ENCODE results near the gene MAN1A1. TPM values are rescaled to one million over a fixed set of nuclear protein-coding genes. Genes with fewer than 3 reads are reported as not detected.

MAN1A1 gene
- total RNA-seq, 1 experiment from 2014 or later = not detected

GRCh38 chr6:119255492-119255891 lies 94.1 kb downstream of the MAN1A1 start:
- in situ Hi-C loops (cut with HindIII; ENCODE audit: low sequenced_read_pairs) = no loop called here
- no peak for DNase-seq (ENCODE audit: low spot score)

DNA sequence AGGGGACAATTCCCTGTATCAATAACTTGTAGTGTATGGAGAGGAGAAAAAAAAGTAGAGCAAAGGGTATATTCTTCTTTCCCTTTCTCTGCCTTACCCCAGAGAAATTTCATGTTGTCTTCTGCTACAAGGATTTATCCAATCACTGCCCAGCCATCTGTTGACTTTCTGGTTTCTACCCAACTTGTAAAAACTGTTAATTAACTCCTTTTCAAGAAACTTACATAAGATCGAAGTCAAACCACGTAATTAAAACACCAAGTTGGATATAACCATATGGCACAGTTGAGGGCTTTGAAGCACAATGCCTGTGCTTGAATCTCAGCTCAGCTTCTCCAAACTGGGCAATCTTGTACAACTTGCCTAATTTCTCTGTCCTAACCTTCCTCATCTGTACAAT lies 99.5 kb downstream of the MAN1A1 start:
- in situ Hi-C loops (cut with HindIII; ENCODE audit: low sequenced_read_pairs) = no loop called here
- no peak for DNase-seq (ENCODE audit: low spot score)

DNA sequence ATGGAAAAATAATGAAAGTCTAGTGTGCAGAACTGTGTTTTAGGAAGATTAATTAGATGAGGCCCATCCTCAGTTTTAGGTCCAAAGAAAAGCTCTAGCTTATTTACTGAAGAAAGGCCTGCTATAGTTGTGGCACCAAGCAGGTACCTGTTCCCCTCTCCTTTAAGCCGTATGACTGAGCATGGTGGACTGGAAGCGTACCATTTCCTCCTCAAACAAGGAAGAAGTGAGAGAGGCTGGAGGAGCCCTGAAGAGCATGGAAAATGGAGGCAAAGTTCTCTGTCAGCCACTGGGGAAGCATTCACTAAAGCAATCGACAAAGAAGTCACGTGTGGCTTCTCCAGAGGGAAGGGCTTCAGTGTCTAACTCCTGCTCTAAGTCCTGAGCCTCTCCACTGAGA lies 100.2 kb downstream of the MAN1A1 start:
- in situ Hi-C loops (cut with HindIII; ENCODE audit: low sequenced_read_pairs) = no loop called here
- no peak for DNase-seq (ENCODE audit: low spot score)

DNA sequence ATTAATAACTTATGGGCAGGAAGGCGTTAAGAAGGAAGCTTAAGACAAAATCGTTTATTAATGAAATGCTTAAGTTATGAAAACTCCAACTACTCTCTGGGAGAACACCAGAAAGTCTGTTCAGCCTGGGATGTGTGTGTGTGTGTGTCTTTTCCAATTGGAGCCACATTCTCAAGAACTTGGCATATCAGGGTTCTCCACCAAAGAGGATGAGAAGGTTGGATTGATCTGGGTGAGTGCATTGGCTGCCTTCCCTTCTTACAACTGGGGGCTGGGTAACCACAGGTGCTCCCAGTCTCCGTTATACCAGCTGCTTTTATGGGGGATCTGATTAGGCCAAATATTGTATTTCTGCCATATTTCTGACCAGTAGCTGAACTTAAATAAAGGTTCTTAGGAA lies 102.1 kb downstream of the MAN1A1 start:
- in situ Hi-C loops (cut with HindIII; ENCODE audit: low sequenced_read_pairs) = no loop called here

DNA sequence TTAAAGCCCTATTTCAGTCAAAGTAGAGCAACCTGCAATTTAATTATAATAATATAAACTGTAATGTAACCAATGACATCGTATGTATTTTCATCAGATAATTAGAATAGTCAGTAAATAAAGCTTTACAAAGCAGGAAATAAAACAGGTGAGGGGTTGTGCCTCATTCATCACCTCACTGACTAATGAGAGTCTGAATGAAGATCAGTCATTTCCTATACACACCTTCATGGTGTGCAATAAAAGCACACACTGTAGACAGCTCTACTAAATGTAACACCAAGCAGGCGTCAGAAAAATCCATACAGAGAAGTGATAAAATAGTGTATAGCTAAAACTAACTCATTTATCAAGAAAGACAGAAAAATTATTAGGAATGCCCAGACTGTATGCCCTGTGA lies 105.9 kb downstream of the MAN1A1 start:
- no peak for DNase-seq (ENCODE audit: low spot score)
- in situ Hi-C loops (cut with HindIII; ENCODE audit: low sequenced_read_pairs) = no loop called here

More for the DNA sequence above, 102.1 kb downstream of the MAN1A1 start:
- no peak for DNase-seq (ENCODE audit: low spot score)

DNA sequence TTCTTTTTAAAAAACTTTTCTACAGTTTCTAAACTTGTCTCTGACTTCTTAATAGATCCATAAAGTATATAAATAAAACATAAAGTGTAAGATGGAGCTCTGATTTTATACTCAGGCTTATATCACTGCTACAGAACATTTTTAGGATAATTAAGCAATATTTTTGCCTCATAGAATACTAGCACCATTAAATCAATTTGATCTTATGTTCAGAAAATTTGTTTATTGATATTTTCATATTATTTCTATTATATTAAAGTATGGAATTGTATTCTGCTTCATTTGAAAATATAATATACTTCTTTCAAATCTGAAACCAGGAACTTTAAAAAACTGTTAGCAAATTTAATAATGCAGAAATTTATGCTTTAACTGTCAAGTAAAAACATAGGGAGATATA lies 106.5 kb downstream of the MAN1A1 start:
- in situ Hi-C loops (cut with HindIII; ENCODE audit: low sequenced_read_pairs) = no loop called here
- DNase-seq (ENCODE audit: low spot score) = no peak

GRCh38 chr6:119241540-119242309 lies 107.8 kb downstream of the MAN1A1 start:
- in situ Hi-C loops (cut with HindIII; ENCODE audit: low sequenced_read_pairs) = no loop called here
- no peak for DNase-seq (ENCODE audit: low spot score)

DNA sequence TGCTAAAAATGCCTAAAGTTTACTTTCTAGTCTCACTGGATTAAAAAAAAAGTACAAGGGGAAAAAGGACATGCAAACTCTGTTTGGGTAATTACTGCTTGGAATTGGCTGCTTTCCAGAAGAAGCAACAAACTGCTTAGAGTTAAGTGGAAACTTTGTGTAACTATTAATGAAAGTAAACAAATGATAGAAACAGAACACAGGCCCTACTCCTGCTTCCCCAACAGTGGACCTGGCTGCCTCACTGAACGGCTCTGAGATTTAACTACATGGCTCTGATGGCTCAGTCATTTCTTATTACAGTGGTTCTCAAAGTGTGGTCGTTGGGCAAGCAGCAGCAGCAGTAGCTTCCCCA lies 108.5 kb downstream of the MAN1A1 start:
- DNase-seq (ENCODE audit: low spot score) = no peak
- in situ Hi-C loops (cut with HindIII; ENCODE audit: low sequenced_read_pairs) = no loop called here

- in situ Hi-C loops (cut with HindIII; ENCODE audit: low sequenced_read_pairs) = no loop called here
- DNase-seq (ENCODE audit: low spot score) = no peak
These were observed 109.1 kb downstream of the MAN1A1 start for GRCh38 chr6:119240257-119241110.

DNA sequence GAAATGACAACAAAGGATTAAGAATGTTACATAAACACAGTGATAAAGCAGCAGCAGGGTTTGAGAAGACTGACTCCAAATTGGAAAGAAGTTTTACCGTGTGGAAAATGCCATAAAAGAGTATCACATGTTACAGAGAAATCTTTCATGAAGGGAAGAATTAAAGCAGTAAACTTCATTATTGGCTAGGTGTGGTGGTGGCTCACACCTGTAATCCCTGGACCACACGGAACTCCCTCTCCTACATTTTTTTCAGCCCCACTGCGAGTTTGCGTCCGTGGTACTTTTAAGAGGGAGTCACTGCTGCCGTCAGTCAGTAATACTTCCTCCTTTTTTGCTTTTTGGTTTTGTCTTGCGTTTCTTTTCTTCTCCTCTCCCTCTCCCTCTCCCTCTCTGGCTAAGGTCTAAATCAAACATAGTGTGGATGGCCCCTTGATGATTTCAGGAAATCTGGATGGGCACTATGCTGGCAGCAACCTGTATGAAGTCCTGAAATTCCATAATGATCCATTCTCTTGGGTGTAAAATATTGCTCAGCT lies 112.3 kb downstream of the MAN1A1 start:
- in situ Hi-C loops (cut with HindIII; ENCODE audit: low sequenced_read_pairs) = no loop called here
- no peak for DNase-seq (ENCODE audit: low spot score)

DNA sequence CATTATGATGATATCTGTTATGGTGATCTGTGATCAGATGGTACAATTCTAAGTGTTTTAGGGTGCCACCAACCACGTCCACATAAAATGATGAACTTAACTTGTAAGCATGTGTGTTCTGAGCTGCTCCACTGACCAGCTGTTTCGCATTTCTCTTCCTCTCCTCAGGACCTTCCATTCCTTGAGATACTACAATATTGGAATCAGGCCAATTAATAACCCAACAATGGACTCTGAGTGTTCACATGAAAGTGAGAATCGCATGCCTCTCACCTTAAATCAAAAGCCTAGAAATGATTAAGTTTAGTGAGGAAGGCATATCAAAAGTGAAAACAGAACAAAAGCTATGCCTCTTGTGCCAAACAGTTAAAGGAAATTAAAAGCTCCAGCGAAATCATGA lies 114.6 kb downstream of the MAN1A1 start:
- in situ Hi-C loops (cut with HindIII; ENCODE audit: low sequenced_read_pairs) = no loop called here
- DNase-seq (ENCODE audit: low spot score) = no peak

- in situ Hi-C loops (cut with HindIII; ENCODE audit: low sequenced_read_pairs) = no loop called here
- no peak for DNase-seq (ENCODE audit: low spot score)
These were observed 115.1 kb downstream of the MAN1A1 start for GRCh38 chr6:119234457-119234856.

- in situ Hi-C loops (cut with HindIII; ENCODE audit: low sequenced_read_pairs) = no loop called here
- no peak for DNase-seq (ENCODE audit: low spot score)
These were observed 116.1 kb downstream of the MAN1A1 start for GRCh38 chr6:119233312-119233984.

- DNase-seq (ENCODE audit: low spot score) = no peak
- in situ Hi-C loops (cut with HindIII; ENCODE audit: low sequenced_read_pairs) = no loop called here
These were observed 118.2 kb downstream of the MAN1A1 start for GRCh38 chr6:119231394-119231793.

DNA sequence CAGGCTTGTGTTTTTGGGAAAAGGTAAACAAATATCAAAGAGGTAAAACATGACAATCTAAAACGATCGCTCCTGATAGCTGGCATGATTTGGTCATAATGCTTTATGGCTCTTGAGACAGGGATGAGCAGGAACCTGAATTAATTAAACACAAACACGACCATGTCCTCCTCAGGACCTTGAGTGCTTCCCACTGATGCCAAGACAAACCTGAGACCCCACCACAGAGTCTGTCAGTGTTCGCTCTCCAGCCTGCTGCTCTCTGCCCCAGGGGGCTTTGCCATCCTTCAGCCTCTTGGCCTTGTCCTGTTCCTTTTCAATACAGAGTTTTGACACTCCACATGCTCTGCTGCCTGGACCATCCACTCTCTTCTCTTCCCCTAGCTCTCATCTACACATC lies 119.4 kb downstream of the MAN1A1 start:
- in situ Hi-C loops (cut with HindIII; ENCODE audit: low sequenced_read_pairs) = no loop called here
- DNase-seq (ENCODE audit: low spot score) = no peak

DNA sequence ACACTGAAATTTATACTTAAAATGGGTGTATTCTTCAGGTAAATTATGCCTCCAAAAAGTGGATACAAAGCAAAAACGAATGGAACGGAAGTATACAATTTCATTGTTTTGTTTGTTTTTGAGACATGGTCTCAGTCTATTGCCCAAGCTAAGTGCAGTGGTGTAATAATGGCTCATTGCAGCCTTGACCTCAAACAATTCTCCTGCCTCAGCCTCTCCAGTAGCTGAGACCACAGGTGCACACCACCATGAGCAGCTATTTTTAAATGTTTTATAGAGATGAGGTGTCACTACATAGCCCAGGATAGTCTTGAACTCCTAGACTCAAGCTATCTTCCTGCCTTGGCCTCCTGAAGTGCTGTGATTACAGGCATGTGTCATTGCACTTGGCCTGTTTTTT lies 122.2 kb downstream of the MAN1A1 start:
- in situ Hi-C loops (cut with HindIII; ENCODE audit: low sequenced_read_pairs) = no loop called here
- DNase-seq (ENCODE audit: low spot score) = no peak

GRCh38 chr6:119226089-119226488 lies 123.5 kb downstream of the MAN1A1 start:
- DNase-seq (ENCODE audit: low spot score) = no peak
- in situ Hi-C loops (cut with HindIII; ENCODE audit: low sequenced_read_pairs) = no loop called here

DNA sequence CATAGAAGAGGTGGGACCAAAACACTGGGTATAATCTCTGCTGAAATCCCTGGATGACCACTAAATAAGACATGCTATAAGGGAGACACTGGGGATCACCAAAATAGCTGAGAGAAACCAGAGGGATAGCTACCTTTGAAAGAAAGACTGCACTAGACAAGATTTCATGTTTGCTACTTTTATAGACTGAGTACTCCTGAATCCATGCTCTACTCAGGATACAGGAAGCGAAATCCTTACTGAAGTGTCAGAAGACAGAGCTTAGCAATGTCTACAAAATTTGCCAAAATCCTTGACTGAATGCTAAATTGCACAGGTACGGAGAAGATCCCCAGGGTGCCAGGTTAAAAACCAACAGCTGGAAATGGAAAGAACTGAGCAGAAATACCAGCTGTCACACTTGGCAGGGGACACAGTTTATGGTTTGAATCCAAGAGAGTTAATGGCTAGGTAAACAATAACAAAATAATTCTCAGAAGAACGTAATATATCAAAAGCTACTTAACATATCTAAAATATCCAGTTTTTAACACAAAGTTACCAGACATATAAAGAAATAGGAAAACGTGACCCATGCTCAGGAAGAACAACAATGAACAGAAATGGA lies 125.4 kb downstream of the MAN1A1 start:
- DNase-seq (ENCODE audit: low spot score) = no peak
- in situ Hi-C loops (cut with HindIII; ENCODE audit: low sequenced_read_pairs) = no loop called here

DNA sequence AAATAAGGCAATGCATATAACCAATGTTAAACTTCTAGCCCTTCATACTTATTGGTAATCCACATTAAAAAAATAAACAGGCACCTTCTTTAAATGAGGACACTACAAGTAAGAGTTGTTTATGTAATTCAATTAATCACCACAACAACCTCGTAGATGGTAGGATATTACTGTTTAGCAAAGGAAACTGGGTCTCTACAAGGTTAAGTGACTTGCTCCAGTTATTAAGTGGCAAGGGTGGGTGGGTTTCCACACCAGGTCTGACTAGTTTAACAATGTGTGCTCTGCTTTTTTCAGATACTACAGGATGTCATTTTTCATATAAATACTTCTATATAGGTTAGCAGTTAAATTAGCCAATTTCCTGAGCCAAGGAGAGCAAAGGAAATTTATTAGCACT lies 129.1 kb downstream of the MAN1A1 start:
- in situ Hi-C loops (cut with HindIII; ENCODE audit: low sequenced_read_pairs) = no loop called here
- no peak for DNase-seq (ENCODE audit: low spot score)
